NT2/D1 (cell line): ENCODE data around the gene EIF4E2.

ENCODE experiments used
- SUZ12 ChIP-seq: IDR thresholded peaks from 2 replicates; pipeline ENCODE4 v1.6.1; 2011; ENCODE audit not compliant: insufficient read length, insufficient read depth; ENCODE audit errors: extremely low read depth
- YY1 ChIP-seq: IDR thresholded peaks from 2 replicates; pipeline ENCODE4 v1.6.1; 2011; ENCODE audit not compliant: insufficient read length, insufficient read depth
- ZNF274 ChIP-seq: IDR thresholded peaks from 2 replicates; pipeline ENCODE4 v1.6.1; 2011; ENCODE audit warnings: mild to moderate bottlenecking, low read depth, low read length

GRCh38 chr2:232505856-232506255, 44.6 kb upstream of the EIF4E2 start:
- TF ChIP-seq YY1 (no peak), ZNF274 (no peak), SUZ12 (no peak)
